Ovary (tissue), 9 donors: ENCODE results near the gene CFAP20DC. TPM values are rescaled to one million over a fixed set of nuclear protein-coding genes. Genes with fewer than 3 reads are reported as not detected.

Experiments used
- DNase-seq, 5 donors: peaks; one replicate each; pipeline ENCODE4 v3.0.0-alpha.2; 2019 to 2020
- H3K27ac ChIP-seq, 2 donors: fragments of 200-600 bp; one replicate each; pipeline versions ENCODE4 v1.5.1 to v1.8.0; 2019 to 2022
- H3K27me3 ChIP-seq: fragments of 200-600 bp; one replicate; pipeline ENCODE4 v1.8.0; 2022
- H3K36me3 ChIP-seq: fragments of 200-600 bp; sonication (generic); one replicate; pipeline ENCODE4 v1.5.1; 2019
- H3K4me1 ChIP-seq: one replicate; pipeline ENCODE4 v1.8.1; 2013; ENCODE audit warnings: mild to moderate bottlenecking, moderate library complexity; ENCODE audit not compliant: insufficient read depth
- H3K4me3 ChIP-seq: fragments of 200-600 bp; sonication (generic); one replicate; pipeline ENCODE4 v1.5.1; 2017
- H3K9me3 ChIP-seq, 2 donors: fragments of 200-600 bp in 1 of 2; sonication (generic) in 1 of 2; one replicate each; pipeline versions ENCODE4 v1.5.1 to v1.8.1; 2013 to 2019; ENCODE audit warnings: mild to moderate bottlenecking in 1 of 2, moderate library complexity in 1 of 2
- EP300 ChIP-seq: sonication (generic); formaldehyde crosslinking; IDR thresholded peaks from one replicate; pipeline ENCODE4 v1.6.1; 2017; ENCODE audit warnings: antibody characterized with exemption
- POLR2A ChIP-seq: fragments of 450-650 bp; IDR thresholded peaks from one replicate; pipeline ENCODE4 v1.6.1; 2017; ENCODE audit warnings: antibody characterized with exemption, mild to moderate bottlenecking, moderate library complexity
- WGBS, 3 donors: extraction: QIAGEN DNeasy Blood & Tissue Kit in 1 of 3; methylation state at CpG; one replicate each; pipeline versions ENCODE4 v1.1.5 to v1.1.7; 2013 to 2017; 5-methylcytosine and 5-hydroxymethylcytosine counted together
- intact Hi-C, 4 donors: fragments of 100-400 bp; cut with DNase I; formaldehyde crosslinking; loops; one replicate each; pipeline versions ENCODE4 v1.11.0 to v1.15.1; 2022 to 2023
- polyA plus RNA-seq, 2 donors: library from polyadenylated mRNA; stranded (reverse); fragments of 200-250 nt in 1 of 2; fragments of 350-450 nt in 1 of 2; fragmentation: Illumina TruSeq in 1 of 2; extraction: RNeasy Lipid Tissue Mini Kit (QIAGEN cat#74804) in 1 of 2; gene quantifications; one replicate each; pipeline ENCODE4 v1.2.3, GENCODE V29; 2013 to 2014
- total RNA-seq, 7 donors: library from RNA; depleted of rRNA in 2 of 7; stranded (reverse); fragments of >200 nt in 2 of 7; fragmentation: NEBNext Ultra II Directional in 3 of 7; extraction: Animal tissue kit (Norgen Biotek cat#: 25700) in 3 of 7; gene quantifications; one replicate each; pipeline versions ENCODE4 v1.1.0 to v1.2.4, GENCODE V29; 2016 to 2023
- TF ChIP-seq, protein P1 (sequence below), 3 donors: fragments of 450-650 bp in 2 of 3; fragments of 200-600 bp in 1 of 3; IDR thresholded peaks; one replicate each; pipeline versions ENCODE4 v1.5.1 to v1.8.0; 2016 to 2022; ENCODE audit warnings: antibody characterized with exemption in 3 of 3, mild to moderate bottlenecking in 1 of 3
- donor health status: DM: no; HTN: no; CAD: no; lungs with moderate emphysema.
- donor health status: DM: no; HTN: no; CAD: no.
- donor health status: Bipolar disorder and iron deficiency.
- donor health status: DM: yes; HTN: yes; CAD: no.
- donor health status: DM: no; HTN: no; CAD: no.
- donor health status: DM: yes; HTN: yes; CAD: no.

CFAP20DC gene
- total and polyA plus RNA-seq, 9 donors: 0.10 to 2.4 (median 0.47) TPM

DNA sequence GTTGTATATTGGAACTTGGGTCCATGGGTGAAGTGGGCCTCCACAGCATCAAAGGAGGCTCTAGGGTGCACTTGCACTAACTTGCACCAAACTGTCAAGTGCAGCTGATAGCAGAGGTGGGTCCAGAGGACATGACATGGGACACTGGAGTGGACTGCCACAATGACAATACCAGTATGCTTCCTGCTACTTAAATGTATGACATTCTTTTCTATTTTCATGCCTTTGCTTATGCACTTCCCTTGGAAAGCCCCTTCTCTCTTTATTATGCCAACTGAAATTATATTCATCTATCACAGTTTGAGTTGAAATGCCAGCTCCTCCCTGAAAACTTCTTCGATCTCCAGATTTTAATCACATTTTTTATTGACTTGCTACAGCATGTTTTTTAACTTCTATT is 101.8 kb downstream of the CFAP20DC start:
- intact Hi-C loops: no loop called here
- Histone ChIP-seq H3K4me1 (no peaks in the 10 kb centered on the region), H3K27me3 (no peaks in the 10 kb centered on the region), H3K27ac (no peak overlapping the region), H3K36me3 (no peaks in the 10 kb centered on the region), H3K4me3 (no peak overlapping the region), H3K9me3 (no peaks in the 10 kb centered on the region)
- DNase-seq: no peak
- TF ChIP-seq, protein P1, sequence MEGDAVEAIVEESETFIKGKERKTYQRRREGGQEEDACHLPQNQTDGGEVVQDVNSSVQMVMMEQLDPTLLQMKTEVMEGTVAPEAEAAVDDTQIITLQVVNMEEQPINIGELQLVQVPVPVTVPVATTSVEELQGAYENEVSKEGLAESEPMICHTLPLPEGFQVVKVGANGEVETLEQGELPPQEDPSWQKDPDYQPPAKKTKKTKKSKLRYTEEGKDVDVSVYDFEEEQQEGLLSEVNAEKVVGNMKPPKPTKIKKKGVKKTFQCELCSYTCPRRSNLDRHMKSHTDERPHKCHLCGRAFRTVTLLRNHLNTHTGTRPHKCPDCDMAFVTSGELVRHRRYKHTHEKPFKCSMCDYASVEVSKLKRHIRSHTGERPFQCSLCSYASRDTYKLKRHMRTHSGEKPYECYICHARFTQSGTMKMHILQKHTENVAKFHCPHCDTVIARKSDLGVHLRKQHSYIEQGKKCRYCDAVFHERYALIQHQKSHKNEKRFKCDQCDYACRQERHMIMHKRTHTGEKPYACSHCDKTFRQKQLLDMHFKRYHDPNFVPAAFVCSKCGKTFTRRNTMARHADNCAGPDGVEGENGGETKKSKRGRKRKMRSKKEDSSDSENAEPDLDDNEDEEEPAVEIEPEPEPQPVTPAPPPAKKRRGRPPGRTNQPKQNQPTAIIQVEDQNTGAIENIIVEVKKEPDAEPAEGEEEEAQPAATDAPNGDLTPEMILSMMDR (IDR thresholded peaks at IDR 0.05): no peak
- TF ChIP-seq POLR2A (no peak), EP300 (no peak)
- WGBS, 3 donors: 88 to 96% (median 93%) methylated on average over 1 of the region's 1 CpG

GRCh38 chr3:58946875-58947274 is 103.0 kb downstream of the CFAP20DC start:
- no peaks in the 10 kb centered on the region for H3K27me3 ChIP-seq
- no peaks in the 10 kb centered on the region for H3K36me3 ChIP-seq
- 71 to 81% (median 74%) methylated on average over 2 of the region's 2 CpGs for WGBS, 3 donors
- H3K9me3 ChIP-seq: no peaks in the 10 kb centered on the region
- no peaks in the 10 kb centered on the region for H3K4me1 ChIP-seq
- no peak for DNase-seq
- no peak overlapping the region for H3K4me3 ChIP-seq
- TF ChIP-seq POLR2A: no peak
- TF ChIP-seq, protein P1 (IDR thresholded peaks at IDR 0.05): no peak
- TF ChIP-seq EP300: no peak
- H3K27ac ChIP-seq: no peak overlapping the region
- intact Hi-C loops: no loop called here

DNA sequence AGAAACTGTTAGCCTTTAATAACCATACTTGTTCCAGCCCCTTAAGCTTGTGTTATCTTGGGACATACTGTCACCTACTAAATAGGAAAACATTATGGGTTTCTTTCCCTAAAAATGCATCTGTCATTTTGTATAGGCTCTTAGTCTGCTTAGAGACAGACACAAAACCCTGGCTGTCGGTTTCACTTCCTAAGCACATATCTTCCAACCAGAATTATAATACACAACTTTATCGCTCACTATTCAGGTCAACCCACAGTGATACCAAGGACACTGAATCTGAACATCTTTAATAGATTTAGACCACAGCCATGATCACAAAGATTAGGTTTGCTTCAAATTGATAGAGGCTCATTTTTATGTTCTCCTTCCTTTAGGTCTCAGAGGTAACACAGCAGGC is 111.8 kb downstream of the CFAP20DC start:
- intact Hi-C loops: no loop called here
- Histone ChIP-seq H3K36me3 (no peaks in the 10 kb centered on the region), H3K4me1 (no peaks in the 10 kb centered on the region), H3K9me3 (no peaks in the 10 kb centered on the region), H3K4me3 (no peak overlapping the region), H3K27me3 (no peaks in the 10 kb centered on the region), H3K27ac (no peak overlapping the region)
- DNase-seq: no peak
- no peak for TF ChIP-seq POLR2A
- no peak for TF ChIP-seq EP300
- TF ChIP-seq, protein P1 (IDR thresholded peaks at IDR 0.05): no peak
- 77 to 88% (median 78%) methylated on average over 2 of the region's 2 CpGs for WGBS, 3 donors

DNA sequence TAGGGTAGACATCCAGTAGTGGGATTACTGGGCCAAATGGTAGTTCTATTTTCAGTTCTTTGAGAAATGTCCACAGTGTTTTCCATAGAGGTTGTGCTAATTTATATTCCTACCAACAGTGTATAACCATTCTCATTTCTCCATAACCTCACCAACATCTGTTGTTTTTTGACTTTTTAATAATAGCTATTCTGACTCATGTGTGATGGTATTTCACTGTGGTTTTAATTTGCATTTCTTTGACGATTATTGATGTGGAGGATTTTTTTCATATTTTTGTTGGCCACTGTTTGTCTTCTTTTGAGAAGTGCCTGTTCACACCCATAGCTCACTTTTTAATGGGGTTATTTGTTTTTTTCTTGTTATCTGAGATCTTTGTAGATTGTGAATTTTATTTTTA is 125.2 kb downstream of the CFAP20DC start:
- Histone ChIP-seq H3K9me3 (no peaks in the 10 kb centered on the region), H3K4me1 (no peaks in the 10 kb centered on the region), H3K4me3 (no peak overlapping the region), H3K27me3 (no peaks in the 10 kb centered on the region), H3K27ac (no peak overlapping the region), H3K36me3 (no peaks in the 10 kb centered on the region)
- DNase-seq: no peak
- intact Hi-C loops: no loop called here
- TF ChIP-seq EP300 (no peak), POLR2A (no peak)
- TF ChIP-seq, protein P1 (IDR thresholded peaks at IDR 0.05): no peak
- 59 to 69% (median 67%) methylated on average over 1 of the region's 1 CpG for WGBS, 3 donors

GRCh38 chr3:58900386-58900785 is 149.4 kb downstream of the CFAP20DC start:
- TF ChIP-seq, protein P1 (IDR thresholded peaks at IDR 0.05): no peak
- no peak for TF ChIP-seq EP300
- TF ChIP-seq POLR2A: no peak
- WGBS, 3 donors: 83 to 92% (median 91%) methylated on average over 1 of the region's 1 CpG
- no peak overlapping the region for H3K27ac ChIP-seq

More at GRCh38 chr3:58900386-58900785, 149.4 kb downstream of the CFAP20DC start:
- intact Hi-C loops: no loop called here
- Histone ChIP-seq H3K4me3 (no peak overlapping the region), H3K36me3 (no peaks in the 10 kb centered on the region), H3K27me3 (no peaks in the 10 kb centered on the region), H3K4me1 (no peaks in the 10 kb centered on the region), H3K9me3 (no peaks in the 10 kb centered on the region)
- no peak for DNase-seq
